ENCODE data around the gene SFXN5. TPM values are rescaled to one million over a fixed set of nuclear protein-coding genes. Genes with fewer than 3 reads are reported as not detected.
A peak's percentile ranks its signal among the peaks of the same experiment; 100 is the strongest.

SFXN5 gene
- total RNA-seq, 2 donors from 2014 or later: 16.6 to 18.1 TPM

DNA sequence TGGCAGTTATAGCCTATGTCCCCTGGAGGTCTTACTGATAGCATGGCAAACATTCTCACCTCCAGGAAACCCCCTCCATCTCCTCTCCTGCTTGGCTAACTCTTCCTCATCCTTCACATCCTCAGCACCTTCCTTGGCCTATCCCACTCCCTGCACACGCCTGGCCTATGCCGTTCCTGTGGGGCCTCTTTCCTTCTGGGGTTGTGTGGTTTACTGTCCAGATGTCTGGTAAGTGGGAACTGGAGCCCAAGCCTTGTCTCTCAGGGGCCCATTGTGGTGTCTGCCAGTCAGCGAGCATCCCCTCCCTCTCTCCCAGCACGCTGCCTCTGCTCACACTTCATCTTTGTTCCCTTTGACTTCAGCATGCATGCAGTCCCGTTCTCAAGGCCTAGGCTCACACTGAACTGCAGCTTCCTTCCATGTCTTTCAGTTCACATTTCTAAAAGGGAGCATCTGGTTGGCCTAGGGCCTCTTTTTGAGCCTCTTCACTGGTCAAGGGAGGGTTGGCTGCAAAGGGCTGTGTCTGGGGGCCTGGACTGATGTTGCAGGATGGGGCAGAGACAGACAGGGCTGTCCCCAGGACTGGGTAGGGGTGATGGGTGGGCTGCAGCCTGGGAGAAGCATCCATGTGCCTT, 171.2 kb downstream of the SFXN5 start:
- H3K9me3 ChIP-seq: no peaks in the 10 kb centered on the region
- TF ChIP-seq, protein P1, sequence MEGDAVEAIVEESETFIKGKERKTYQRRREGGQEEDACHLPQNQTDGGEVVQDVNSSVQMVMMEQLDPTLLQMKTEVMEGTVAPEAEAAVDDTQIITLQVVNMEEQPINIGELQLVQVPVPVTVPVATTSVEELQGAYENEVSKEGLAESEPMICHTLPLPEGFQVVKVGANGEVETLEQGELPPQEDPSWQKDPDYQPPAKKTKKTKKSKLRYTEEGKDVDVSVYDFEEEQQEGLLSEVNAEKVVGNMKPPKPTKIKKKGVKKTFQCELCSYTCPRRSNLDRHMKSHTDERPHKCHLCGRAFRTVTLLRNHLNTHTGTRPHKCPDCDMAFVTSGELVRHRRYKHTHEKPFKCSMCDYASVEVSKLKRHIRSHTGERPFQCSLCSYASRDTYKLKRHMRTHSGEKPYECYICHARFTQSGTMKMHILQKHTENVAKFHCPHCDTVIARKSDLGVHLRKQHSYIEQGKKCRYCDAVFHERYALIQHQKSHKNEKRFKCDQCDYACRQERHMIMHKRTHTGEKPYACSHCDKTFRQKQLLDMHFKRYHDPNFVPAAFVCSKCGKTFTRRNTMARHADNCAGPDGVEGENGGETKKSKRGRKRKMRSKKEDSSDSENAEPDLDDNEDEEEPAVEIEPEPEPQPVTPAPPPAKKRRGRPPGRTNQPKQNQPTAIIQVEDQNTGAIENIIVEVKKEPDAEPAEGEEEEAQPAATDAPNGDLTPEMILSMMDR (IDR thresholded peaks at IDR 0.05): no peak
- H3K36me3 ChIP-seq: no peaks in the 10 kb centered on the region
- peaks cover 3 to 9% of the 10 kb centered on the region in 2 donors for H3K4me1 ChIP-seq (ENCODE audit: control insufficient read depth in 1 of 2, low read depth in 2 of 2)
- ATAC-seq (ENCODE audit: insufficient number of reproducible peaks, low FRiP score, low read depth) (no peak), DNase-seq (ENCODE audit: low spot score) (no peak)
- no peak overlapping the region for H3K27ac ChIP-seq
- H3K27me3 ChIP-seq (replicated peaks; ENCODE audit: insufficient read depth): peaks cover 5% of the 10 kb centered on the region
- no peak overlapping the region for H3K4me3 ChIP-seq

DNA sequence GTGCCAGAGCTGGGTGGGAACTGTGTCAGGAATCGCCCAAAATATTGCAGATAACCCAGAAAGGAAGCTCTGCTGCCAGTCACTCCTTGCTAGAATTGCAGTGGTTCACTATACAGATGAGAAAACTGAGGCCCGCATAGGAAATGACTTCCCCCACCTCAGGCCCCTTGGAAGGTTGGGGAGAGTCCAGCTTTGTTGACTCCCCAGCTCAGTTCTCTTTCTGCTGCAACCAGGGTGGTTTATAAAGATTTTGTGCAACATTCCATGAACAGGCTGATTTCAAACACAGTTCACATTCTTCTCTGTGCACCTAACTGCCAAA, 173.0 kb downstream of the SFXN5 start:
- no peak for DNase-seq (ENCODE audit: low spot score)
- ATAC-seq (ENCODE audit: insufficient number of reproducible peaks, low FRiP score, low read depth): no peak
- H3K9me3 ChIP-seq: no peaks in the 10 kb centered on the region
- TF ChIP-seq, protein P1 (IDR thresholded peaks at IDR 0.05): no peak
- H3K27ac ChIP-seq: no peak overlapping the region
- H3K36me3 ChIP-seq: no peaks in the 10 kb centered on the region
- no peak overlapping the region for H3K4me3 ChIP-seq
- peaks cover 3 to 11% of the 10 kb centered on the region in 2 donors for H3K4me1 ChIP-seq (ENCODE audit: control insufficient read depth in 1 of 2, low read depth in 2 of 2)
- peaks cover 5% of the 10 kb centered on the region for H3K27me3 ChIP-seq (replicated peaks; ENCODE audit: insufficient read depth)

DNA sequence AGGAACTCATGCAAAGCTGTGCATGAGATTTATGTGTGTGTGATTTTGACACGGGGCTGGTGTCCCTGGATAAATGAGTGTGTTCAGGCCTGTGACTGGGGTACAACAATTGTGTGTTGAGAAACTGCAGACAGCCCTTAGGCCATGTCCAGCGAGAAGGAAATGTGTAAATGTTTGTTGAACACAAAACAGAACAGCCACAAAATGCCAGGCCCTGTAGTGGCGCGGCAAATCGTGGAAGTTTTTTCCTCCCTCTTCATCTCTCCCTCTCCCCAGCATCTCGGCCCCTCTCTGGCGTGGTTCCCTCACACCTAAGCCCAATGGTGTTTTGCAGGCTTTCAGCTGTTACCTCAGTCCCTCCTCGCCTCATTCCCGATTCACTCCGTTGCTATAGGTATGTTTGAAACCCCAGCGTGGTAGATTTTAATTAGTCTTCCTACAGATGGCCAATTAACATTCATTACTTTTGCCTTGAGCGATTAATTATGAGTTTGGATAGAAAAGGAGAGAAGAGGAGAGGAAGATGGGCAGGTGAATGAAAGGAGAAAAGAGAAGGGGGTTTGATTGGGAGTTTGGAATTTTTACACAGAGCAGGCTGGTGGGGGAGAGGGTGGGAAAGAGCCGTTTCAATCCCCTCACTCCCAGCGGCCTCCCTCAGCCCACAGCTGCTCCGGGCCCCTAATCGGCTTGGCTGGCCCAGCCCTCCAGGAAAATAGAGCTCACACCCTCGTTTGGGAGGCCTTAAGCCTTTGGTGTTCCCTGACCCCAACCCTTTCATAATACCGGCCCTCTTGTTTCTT, 173.5 kb downstream of the SFXN5 start:
- ATAC-seq (ENCODE audit: insufficient number of reproducible peaks, low FRiP score, low read depth) (no peak), DNase-seq (ENCODE audit: low spot score) (no peak)
- TF ChIP-seq, protein P1 (IDR thresholded peaks at IDR 0.05): no peak
- Histone ChIP-seq H3K4me3 (no peak overlapping the region), H3K36me3 (no peaks in the 10 kb centered on the region), H3K4me1 (ENCODE audit: control insufficient read depth in 1 of 2, low read depth in 2 of 2) (peaks cover 3 to 11% of the 10 kb centered on the region in 2 donors), H3K9me3 (no peaks in the 10 kb centered on the region), H3K27ac (no peak overlapping the region), H3K27me3 (replicated peaks; ENCODE audit: insufficient read depth) (peaks cover 5% of the 10 kb centered on the region)

DNA sequence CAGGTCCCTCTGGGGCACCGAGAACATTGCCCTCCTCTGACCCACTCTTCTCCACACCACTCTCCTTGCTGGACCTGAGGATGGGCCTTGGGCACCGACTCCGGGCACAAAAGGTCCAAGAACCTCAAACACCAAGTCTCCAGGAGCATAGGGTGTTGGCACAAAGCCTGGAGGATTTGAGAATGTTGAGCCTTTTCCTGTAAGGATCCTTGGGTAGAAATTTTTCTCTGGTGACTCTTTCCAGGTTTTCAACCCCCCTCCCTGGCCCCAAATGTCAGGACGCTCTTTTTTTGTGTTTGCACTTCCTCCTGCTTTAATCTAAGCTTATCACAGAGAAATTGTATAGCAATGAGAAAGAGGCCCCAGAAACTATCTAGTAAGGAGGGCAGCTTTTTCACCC, 175.1 kb downstream of the SFXN5 start:
- H3K27ac ChIP-seq: no peak overlapping the region
- no peaks in the 10 kb centered on the region for H3K36me3 ChIP-seq
- peaks cover 5% of the 10 kb centered on the region for H3K27me3 ChIP-seq (replicated peaks; ENCODE audit: insufficient read depth)
- TF ChIP-seq, protein P1 (IDR thresholded peaks at IDR 0.05): no peak
- H3K9me3 ChIP-seq: no peaks in the 10 kb centered on the region
- H3K4me3 ChIP-seq: no peak overlapping the region
- DNase-seq (ENCODE audit: low spot score): no peak
- no peak for ATAC-seq (ENCODE audit: insufficient number of reproducible peaks, low FRiP score, low read depth)
- peaks cover 3 to 11% of the 10 kb centered on the region in 2 donors for H3K4me1 ChIP-seq (ENCODE audit: control insufficient read depth in 1 of 2, low read depth in 2 of 2)

DNA sequence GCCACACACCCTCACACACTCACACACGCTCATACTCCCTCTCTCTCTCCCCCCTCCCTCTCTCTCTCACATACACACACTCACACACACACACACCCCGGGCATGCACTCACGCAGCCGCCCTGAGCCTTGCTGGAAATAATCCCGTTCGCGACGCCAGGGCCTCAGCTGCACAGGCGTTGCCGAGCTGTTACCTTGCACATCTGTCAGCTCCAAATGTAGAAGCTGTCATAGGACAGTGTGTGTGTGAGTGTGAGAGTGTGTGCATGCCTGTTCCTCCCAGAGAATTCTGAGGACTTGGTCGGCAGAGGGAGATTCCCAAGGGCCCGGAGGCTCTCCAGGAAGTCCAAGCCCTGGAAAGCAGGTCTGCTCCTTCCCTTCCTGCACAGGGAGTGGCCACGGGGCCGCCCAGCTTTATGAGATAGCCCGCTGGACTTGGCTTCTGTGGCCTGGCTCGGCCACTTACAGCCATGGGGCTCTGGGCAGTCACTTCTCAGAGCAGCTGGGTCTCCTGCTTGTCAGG, 175.7 kb downstream of the SFXN5 start:
- no peak for DNase-seq (ENCODE audit: low spot score)
- Histone ChIP-seq H3K27me3 (replicated peaks; ENCODE audit: insufficient read depth) (peaks cover 5% of the 10 kb centered on the region), H3K4me1 (ENCODE audit: control insufficient read depth in 1 of 2, low read depth in 2 of 2) (peaks cover 3 to 11% of the 10 kb centered on the region in 2 donors), H3K27ac (no peak overlapping the region), H3K4me3 (peak overlapping the region; percentile 50), H3K36me3 (no peaks in the 10 kb centered on the region), H3K9me3 (no peaks in the 10 kb centered on the region)
- TF ChIP-seq, protein P1 (IDR thresholded peaks at IDR 0.05): no peak
- ATAC-seq (ENCODE audit: insufficient number of reproducible peaks, low FRiP score, low read depth): peak; percentile 47
